CD4-positive, alpha-beta T cell treated with Interferon alpha-2 for 1 hour (primary cell): ENCODE results near the gene EFTUD2.
"Not testable (repeated sequence)": the region's sequence is repeated elsewhere in the genome, so short reads cannot be mapped to it uniquely, and the experiment has no call there.

ENCODE experiments used
- DNase-seq, 2 donors: peaks; one replicate each; pipeline ENCODE4 v3.0.0-alpha.2; 2020 to 2022

The EFTUD2 gene

GRCh38 chr17:44899074-44899782, at the start of gene EFTUD2:
Gene EFTUD2, minus strand, starts transcription at chr17:44899445. Its CDS starts 4,924 bp downstream, at chr17:44894521.
- DNase-seq: peak; percentile 91 to 94

- DNase-seq: no peak
Measured at GRCh38 chr17:44948315-44948795, 49.1 kb upstream of the EFTUD2 start.

DNA sequence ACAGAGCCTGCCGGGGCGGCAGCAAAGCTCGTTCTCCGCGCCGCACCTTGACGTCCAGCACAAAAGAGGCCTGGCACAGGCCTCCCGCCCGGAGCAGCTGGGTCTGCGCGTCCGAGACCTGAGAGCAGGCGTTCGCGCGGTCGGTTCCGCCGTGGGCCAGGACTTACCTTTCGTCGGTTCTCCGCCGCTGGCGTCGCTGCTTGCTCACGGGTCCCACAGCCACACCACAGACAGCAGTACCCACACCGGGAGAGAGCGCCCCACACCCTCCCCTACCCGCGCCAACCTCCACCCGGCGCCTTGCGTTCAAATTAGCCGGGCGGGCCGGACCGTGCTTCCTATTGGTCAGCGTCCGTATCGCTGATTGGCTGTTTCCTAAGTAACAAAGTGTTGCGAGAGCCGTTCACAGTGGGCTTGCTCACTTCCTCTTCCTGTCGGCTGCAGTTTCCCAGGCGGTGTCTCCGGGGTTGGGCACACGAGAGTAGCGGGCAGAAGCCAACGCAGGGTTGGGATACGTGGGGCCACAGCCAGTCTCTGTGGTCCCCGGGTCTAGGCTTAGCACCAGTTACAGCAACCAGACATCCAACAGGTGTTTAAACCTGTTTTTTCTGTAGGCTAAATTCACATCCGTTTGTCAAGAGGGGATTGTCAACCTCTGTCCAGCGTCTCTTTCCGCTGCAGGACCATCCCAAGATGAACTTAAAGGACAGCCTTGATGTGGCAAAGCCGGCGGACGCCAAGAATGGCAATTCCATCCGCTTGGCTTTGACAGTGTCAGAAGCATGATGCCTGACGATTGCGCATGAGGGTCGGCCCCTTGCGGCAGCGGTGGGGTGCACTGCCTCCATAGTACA, 48.4 kb upstream of the EFTUD2 start, which contains the start of gene KIF18B:
TSS of gene KIF18B (minus strand) at position 313 of the 854 bp plus-strand sequence. CDS start 11,429 bp downstream, outside the sequence.
- DNase-seq: peak; percentile 89 to 92

GRCh38 chr17:44945652-44946051, 46.4 kb upstream of the EFTUD2 start:
- not testable (repeated sequence) for DNase-seq

- no peak for DNase-seq
Measured at GRCh38 chr17:44942456-44942855, 43.2 kb upstream of the EFTUD2 start.

DNA sequence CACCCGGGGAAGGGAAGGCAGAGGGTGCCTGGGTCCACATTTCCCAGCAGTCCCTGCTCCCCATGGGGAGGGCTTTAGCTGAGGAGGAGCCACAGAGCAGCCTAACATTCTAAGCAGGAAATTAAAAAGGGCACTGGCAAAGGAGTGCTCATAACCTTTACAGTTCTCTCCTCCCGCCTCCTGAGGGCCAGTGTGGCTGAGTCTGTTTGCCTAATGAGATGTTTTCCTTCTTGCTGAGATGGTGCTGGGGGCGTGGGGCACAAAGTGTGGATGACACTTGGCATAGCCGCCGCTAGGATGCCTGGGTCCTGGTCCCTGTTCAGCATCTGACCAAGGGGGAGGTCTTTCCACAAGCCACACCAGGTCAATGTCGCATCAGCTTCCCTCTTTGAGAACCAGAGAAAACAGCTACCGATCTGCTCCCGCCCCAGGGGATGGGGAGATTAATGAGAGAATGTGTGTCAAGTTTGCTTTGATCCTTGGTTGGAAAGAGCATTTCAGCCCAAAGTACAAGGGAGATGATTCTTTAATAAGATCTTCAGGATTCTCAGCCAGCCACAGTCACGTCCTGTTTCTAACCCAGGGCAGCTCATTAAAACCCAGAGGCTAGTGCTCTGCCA, 42.6 kb upstream of the EFTUD2 start:
- DNase-seq: peak in 1 of 2 donors; percentile 13

GRCh38 chr17:44940768-44941167, 41.5 kb upstream of the EFTUD2 start:
- DNase-seq: no peak

GRCh38 chr17:44940317-44940716, 41.1 kb upstream of the EFTUD2 start:
- no peak for DNase-seq

GRCh38 chr17:44935116-44935515, 35.9 kb upstream of the EFTUD2 start:
- DNase-seq: no peak

DNA sequence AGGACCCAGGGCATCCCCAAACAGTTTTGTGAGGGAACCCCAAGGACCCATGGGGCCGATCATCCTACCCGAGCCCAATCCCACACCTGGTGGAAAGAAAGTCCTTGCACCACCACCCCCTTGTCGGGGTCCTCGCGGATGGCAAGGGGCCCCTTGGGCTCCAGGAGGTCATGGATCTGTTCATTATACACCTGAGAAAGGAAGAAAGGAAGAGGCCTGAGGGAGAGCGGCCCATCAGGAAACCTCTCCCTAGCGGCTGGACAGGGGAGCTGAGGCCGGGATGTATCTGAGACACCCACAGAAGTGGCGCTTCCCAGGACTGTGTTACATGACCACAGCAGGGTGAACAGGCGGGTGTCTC, 35.5 kb upstream of the EFTUD2 start:
- no peak for DNase-seq

DNA sequence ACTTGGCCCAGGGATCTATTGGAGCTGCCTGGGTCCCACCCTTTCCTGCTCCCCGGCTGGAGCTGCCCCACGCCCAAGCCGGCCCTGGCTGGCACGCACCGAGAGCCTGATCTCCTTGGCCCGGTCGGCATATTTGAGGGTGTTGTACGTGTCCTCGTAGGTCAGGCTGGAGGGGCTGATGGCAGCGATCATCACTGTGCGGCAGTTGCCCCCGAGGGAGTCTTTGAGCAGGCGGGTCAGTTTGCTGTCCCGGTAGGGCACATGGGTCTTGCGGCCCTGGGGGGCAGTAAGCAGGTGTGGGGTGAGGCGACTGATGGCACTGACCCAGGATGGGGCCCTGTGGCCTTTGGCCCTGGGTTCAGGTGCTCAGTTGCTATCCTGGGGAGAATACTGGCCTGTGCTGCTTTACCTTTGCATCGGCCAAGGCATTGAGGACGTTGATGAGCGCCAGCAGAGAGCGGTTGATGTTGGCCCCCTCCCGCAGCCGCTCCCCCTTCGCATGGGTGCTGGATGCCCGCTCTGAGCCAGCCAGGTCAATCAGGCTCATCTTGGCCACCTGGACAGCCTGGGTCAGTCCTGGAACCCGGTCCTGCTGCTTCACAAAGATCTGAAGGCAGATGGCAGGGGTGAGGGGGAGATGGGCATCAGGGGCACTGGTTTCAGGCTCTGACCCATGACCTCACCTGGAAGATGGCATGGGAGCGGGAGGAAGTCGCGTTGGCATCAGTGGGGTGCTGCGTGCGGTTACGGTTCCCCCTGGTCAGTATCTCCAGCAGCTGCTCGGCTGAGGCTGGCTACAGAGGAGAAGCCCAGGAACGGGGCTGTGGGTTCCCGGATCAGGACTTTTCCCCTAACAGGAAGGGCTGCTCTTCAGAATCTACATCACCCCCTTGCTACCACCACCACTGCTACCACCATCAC, 34.8 kb upstream of the EFTUD2 start:
- no peak for DNase-seq

DNA sequence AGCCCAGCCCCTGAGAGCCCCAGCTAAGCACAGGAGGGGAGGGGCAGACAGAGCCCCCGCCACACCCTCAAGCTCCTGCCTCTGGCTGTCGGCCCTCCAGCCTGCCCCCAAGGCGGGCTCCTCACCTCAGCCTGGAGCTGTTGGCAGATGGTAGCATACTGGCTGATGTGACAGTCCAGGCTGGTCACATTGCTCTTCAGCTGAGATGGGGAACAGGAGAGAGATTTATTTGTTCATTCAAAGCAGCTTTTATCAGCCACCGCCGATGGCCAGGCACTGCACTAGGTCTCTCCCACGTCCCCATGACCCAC, 33.5 kb upstream of the EFTUD2 start:
- DNase-seq: no peak

DNA sequence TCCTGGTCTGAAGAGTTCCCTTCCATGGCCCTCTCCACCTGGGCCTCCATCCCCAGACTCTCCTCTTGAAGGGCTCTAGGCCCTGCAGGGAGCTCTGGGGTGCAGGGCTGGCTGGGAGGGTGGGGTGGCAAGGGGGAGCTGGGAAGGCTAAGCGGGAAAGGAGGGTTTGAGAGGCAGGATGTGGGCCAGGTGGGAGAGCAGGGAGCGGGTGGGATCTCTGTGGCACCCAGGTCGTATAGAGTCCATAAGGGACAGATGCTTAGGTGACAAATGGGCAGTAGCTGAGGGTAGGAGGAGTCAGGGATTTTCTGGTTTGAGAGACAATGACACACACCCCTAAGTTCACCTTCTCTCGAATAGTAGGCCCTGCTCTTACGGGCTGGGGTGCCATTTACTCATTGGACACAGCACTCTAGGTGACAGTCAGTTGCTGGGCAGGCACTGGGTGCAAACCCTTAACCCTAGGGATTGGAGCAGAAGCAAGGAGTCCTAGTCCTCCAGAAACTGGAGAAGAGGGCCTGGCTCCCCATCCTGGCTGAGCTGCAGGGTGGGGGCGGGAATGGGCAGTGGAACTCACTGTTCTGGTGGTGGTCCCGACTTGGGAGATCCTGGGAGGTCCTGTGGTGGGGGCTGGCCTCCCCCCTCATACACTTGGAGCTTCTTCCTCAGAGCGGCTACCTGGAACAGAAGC, 33.0 kb upstream of the EFTUD2 start:
- DNase-seq: no peak

GRCh38 chr17:44931376-44931775, 32.1 kb upstream of the EFTUD2 start:
- no peak for DNase-seq

- no peak for DNase-seq
Measured at GRCh38 chr17:44930667-44931066, 31.4 kb upstream of the EFTUD2 start.

DNA sequence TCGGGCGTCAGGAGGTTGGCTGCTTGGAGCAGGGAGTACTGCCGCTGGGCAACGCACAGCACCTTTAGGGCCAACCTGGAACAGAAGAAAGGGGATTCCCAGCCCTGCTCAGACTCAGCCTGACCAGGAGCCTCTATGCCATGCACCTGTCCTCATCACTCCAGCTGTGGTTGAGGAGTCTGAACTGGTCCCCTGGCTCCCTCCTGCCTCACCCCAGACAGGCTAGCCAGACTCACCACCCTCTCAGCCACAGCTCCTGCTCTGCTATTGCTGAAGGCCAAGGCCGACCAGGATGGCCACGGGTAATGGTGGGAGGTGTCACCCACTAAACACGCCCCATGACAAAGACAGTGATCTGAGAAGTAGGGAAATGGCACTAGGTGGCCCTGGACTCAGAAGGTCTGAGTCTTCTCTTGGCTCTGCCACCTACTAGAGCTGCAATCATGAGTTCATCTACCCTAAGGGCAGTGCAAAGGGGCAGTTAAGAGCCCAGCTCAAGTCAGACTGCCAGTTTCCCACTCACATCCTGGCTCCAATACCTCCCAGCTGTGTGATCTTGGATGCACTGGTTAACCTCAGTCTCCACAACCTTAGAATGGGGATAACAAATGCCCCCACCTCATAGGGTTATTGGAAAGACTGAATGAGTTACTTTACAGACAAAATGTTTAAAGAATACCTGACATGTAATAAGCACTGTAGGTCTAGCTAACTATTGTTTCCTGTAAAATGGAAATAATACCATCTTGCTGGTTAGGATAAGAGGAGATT, 29.9 kb upstream of the EFTUD2 start:
- DNase-seq: no peak

GRCh38 chr17:44928136-44928535, 28.9 kb upstream of the EFTUD2 start:
- DNase-seq: no peak

GRCh38 chr17:44927696-44928095, 28.5 kb upstream of the EFTUD2 start:
- no peak for DNase-seq

GRCh38 chr17:44926821-44927525, 27.7 kb upstream of the EFTUD2 start:
- no peak for DNase-seq
